ENCODE data around the gene TARS2.

Gene TARS2

DNA sequence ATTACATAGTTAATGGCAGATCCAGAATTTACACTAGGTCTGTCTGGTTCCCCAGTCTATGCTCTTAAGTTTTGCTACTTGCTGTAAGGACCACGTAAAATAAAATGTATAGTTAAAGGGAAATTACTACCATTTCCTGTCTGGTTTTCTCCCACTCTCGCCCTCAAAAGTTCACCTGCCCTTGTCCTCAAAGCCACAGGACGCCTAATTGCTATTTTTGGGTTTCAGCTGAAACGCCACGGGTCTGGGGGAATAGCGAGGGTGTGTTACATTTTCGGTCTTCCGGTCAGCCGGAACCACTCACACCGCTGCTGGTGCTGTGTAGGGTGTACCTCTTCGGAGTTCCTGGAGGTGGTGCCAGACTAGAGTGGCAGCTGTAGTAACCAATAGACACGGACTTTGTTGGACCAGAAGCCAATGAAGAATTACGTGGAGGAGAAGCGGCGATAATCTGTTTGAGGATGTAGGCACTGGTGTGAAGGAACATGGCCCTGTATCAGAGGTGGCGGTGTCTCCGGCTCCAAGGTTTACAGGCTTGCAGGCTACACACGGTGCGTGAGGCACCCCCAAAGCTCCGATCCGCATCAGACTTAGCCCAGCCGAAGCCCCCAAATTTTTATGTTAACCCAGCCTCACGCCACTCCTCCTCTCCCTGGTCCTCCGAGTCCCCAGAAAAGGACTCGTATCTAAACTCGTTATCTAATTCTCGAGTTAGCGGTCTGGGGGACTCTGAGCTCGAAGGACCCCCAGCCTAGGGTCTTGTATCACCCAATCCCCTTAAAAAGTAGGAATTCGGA, at the start of gene TARS2:
TARS2 (plus strand) TSS at position 454 of the 797 bp plus-strand sequence; CDS start at position 486, 32 bp downstream.
- peak; percentile 91 for DNase-seq (ENCODE audit: low read depth, low spot score)

DNA sequence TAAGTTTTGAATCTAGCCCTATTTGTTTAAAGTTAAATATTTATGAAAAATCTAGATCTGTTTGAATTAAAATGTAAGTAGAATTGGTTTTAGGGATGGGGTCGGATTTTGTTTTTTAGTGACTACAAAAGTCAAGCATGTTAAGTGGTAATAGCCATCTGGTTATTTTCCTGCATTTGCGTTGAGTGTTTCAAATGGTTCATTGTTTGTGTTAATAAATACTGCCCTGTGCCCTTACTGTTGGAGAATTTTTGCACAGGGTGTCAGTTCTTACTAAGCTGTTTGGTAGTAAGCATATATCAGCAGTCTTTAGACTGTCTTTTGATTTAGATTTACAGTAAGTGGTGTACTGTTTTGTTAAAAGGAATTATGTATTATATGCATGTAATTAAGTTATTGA, 46.1 kb upstream of the TARS2 start:
- H3K27ac ChIP-seq: no peak overlapping the region
- no peak for DNase-seq (ENCODE audit: low read depth, low spot score)

More for the DNA sequence above, at the start of gene TARS2:
- peak within 1 kb of the TSS; percentile 92 for H3K27ac ChIP-seq

- H3K27ac ChIP-seq: no peak overlapping the region
- DNase-seq (ENCODE audit: low read depth, low spot score): no peak
Observed at GRCh38 chr1:150444232-150444631, 43.0 kb upstream of the TARS2 start.

DNA sequence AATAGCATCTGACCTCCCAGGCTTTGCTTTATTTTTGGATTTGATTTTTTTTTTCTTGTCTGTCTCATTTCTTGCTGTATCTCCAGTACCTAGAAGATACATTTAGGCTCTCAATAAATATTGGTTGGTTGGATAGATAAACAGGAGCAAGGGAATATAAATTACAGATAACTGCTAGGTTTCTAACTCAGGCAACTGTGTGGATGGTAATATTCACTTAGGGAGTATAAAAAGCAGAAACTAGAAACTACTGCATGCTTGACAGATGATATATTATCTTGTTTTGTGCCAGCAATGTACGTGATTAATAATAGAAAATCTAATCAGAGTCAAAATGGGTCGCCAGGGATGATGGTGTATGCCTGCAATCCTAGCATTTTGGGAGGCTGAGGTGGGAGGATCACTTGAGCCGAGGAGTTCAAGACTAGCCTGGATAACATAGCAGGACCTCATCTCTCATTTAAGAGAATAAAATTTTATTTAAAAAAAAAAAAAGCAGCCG, 31.0 kb upstream of the TARS2 start:
- no peak for DNase-seq (ENCODE audit: low read depth, low spot score)
- H3K27ac ChIP-seq: no peak overlapping the region

- H3K27ac ChIP-seq: no peak overlapping the region
- peak; percentile 14 for DNase-seq (ENCODE audit: low read depth, low spot score)
Observed at GRCh38 chr1:150464422-150464826, 22.8 kb upstream of the TARS2 start.

- no peak for DNase-seq (ENCODE audit: low read depth, low spot score)
- H3K27ac ChIP-seq: no peak overlapping the region
Observed at GRCh38 chr1:150466964-150467363, 20.3 kb upstream of the TARS2 start.

GRCh38 chr1:150469291-150469690, 17.9 kb upstream of the TARS2 start:
- DNase-seq (ENCODE audit: low read depth, low spot score): no peak
- H3K27ac ChIP-seq: peak overlapping the region; percentile 25

DNA sequence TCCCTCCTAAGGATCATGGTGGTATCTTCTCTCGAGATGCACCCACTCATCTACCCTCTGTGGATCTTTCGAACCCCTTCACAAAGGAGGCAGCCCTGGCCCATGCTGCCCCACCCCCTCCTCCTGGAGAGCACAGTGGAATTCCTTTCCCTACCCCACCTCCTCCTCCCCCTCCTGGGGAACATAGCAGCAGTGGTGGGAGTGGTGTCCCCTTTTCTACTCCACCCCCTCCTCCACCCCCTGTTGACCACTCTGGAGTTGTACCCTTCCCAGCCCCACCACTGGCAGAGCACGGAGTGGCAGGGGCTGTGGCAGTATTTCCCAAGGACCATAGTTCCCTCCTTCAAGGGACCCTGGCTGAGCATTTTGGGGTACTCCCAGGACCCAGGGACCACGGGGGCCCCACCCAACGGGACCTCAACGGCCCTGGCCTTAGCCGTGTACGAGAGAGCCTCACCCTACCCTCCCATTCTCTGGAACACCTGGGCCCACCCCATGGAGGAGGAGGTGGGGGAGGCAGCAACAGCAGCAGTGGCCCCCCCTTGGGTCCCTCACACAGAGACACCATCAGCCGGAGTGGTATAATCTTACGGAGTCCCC, 14.5 kb upstream of the TARS2 start:
- no peak for DNase-seq (ENCODE audit: low read depth, low spot score)
- H3K27ac ChIP-seq: no peak overlapping the region

GRCh38 chr1:150473659-150474058, 13.6 kb upstream of the TARS2 start:
- peak overlapping the region; percentile 10 for H3K27ac ChIP-seq
- DNase-seq (ENCODE audit: low read depth, low spot score): no peak

DNA sequence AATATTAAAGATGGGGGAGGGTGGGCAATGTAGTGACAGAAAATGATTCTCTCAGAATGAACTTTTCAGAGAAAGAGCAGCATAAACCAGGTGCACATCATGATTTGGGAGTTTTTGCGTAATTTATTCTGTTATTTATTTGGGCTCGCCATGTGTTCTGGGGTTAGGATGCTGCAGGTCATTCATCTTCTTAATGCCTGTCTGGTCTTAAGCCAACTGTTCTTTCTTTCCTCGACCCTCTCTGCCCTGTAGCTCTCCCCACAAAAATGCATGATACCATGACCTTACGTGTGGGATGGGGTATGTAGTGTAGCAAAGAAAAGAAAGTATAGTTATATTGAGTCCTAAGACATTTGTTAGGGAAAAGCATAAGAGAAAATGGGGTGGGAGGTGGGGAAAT, 12.3 kb upstream of the TARS2 start:
- H3K27ac ChIP-seq: peak overlapping the region; percentile 99
- DNase-seq (ENCODE audit: low read depth, low spot score): no peak

GRCh38 chr1:150476754-150477153, 10.5 kb upstream of the TARS2 start:
- no peak for DNase-seq (ENCODE audit: low read depth, low spot score)
- peak overlapping the region; percentile 99 for H3K27ac ChIP-seq

DNA sequence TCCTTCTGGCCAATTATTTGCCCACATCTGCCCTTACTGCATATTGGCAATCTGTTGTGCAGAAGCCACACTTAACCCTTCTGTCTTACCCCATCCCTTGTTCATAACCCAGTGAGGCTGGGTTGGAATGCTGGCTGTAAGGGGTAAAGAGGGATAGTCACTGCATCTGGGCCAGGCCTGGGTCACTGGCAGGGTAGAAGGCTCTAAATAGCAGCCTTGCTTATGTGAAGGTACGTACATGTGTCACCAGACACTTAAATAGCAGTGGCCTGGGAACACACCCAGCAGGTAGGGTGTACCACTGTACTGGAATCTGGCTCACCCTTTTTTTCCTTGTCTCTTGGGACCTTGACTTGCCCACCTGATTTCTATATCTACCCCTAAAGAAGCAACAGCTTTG, 9.9 kb upstream of the TARS2 start:
- peak overlapping the region; percentile 99 for H3K27ac ChIP-seq
- DNase-seq (ENCODE audit: low read depth, low spot score): peak; percentile 50

DNA sequence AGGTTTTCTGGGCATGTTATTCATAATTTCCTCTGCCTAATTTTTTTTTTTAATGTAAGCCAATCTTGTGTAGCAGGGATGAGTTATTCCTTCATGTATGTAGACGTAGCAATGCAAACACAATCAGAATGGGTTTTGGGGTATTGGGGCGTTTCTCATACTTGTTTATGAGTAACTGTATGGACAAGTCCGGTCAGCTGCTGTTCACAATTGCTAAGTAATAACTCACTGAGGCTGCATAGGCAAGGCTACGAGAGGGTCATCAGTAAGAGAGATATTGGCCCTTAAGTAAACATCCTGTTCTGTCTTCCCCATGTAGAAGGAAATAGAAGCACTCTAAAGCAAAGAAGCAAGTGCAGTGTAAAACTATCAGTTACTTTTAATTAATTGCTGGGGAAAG, 9.5 kb upstream of the TARS2 start:
- DNase-seq (ENCODE audit: low read depth, low spot score): peak; percentile 99

DNA sequence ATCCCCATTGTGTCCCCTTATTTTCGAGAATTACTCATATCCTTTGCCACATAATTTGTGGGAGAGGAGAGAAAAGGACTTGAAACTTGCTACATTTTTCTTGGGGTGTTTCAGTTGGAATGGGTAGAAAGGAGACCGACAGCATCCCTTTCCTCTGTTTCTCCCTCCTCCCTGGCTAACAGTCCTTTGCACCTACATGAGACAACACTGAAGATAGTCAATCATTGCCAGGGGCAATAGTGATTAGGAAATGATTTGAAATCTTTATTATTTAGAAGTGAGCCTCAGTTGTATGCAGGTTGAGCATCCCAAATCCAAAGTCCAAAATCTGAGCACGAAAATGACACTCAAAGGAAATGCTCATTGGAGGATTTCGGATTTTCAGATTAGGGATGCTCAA, 7.8 kb upstream of the TARS2 start:
- DNase-seq (ENCODE audit: low read depth, low spot score): no peak
- peak overlapping the region; percentile 99 for H3K27ac ChIP-seq

More for the DNA sequence above, 9.5 kb upstream of the TARS2 start:
- peak overlapping the region; percentile 99 for H3K27ac ChIP-seq

DNA sequence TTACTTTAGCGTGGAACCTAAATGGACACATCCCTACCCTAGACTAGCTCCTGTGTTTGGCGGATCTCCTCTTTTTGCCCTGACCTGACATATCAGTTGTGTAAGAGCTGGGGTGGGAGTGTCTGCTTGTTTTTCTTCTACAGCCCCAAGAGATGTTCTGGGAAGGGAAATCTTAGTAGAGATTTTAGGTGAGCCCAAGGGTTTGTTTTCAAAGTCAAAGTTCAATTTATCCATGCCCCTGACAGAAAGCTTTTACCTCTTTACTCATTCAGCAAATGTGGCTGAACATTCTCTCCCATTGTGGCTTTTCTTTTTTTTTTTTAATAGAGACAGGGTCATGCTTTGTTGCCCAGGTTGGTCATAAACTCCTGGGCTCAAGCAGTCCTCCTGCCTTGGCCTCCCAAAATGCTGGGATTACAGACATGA, 7.3 kb upstream of the TARS2 start:
- no peak for DNase-seq (ENCODE audit: low read depth, low spot score)
- peak overlapping the region; percentile 99 for H3K27ac ChIP-seq

GRCh38 chr1:150484431-150484830, 2.8 kb upstream of the TARS2 start:
- peak; percentile 84 for DNase-seq (ENCODE audit: low read depth, low spot score)
- peak overlapping the region; percentile 92 for H3K27ac ChIP-seq

- H3K27ac ChIP-seq: peak overlapping the region; percentile 92
- DNase-seq (ENCODE audit: low read depth, low spot score): no peak
Observed at GRCh38 chr1:150484861-150485260, 2.4 kb upstream of the TARS2 start.

DNA sequence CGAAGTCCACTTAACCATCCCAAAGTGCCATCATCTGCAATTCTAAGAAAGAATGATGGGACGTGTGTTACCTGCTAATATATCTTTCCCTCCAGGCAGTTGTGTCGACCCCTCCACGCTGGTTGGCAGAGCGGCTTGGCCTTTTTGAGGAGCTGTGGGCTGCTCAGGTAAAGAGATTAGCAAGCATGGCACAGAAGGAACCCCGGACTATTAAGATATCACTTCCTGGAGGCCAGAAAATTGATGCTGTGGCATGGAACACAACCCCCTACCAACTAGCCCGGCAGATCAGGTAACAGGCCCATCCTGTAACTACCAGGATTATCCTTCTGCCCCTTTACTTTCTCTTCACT, 520 bp downstream of the TARS2 start:
- H3K27ac ChIP-seq: peak overlapping the region; percentile 92
- no peak for DNase-seq (ENCODE audit: low read depth, low spot score)

DNA sequence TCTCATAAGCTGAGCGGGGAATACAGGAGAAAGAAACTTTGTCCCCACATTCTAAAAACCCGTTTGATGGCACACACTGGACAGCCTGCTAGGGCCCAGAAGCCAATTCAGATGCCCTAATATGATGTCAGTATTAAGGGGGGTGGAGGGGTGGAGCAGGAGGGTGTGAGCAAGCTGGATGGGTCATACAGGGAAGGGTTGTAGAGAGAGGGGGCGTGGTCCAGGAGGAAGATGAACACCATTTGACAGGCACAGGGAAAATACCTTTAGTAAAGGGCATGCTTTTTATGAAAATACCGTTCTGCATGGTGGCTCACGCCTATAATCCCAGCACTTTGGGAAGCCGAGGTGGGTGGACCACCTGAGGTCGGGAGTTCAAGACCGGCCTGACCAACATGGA, 6.0 kb downstream of the TARS2 start:
- H3K27ac ChIP-seq: peak overlapping the region; percentile 15
- no peak for DNase-seq (ENCODE audit: low read depth, low spot score)

- DNase-seq (ENCODE audit: low read depth, low spot score): no peak
- H3K27ac ChIP-seq: no peak overlapping the region
Observed at GRCh38 chr1:150498342-150498741, 11.1 kb downstream of the TARS2 start.

- DNase-seq (ENCODE audit: low read depth, low spot score): no peak
- H3K27ac ChIP-seq: no peak overlapping the region
Observed at GRCh38 chr1:150505431-150505830, 18.2 kb downstream of the TARS2 start.

Measured in epithelial cell of prostate (primary cell).